Measurements from ENCODE around the gene PAK6.
A peak's percentile ranks its signal among the peaks of the same experiment; 100 is the strongest.

The PAK6 gene

GRCh38 chr15:40293905-40294895 is 55.3 kb downstream of the PAK6 start:
- DNase-seq (ENCODE audit: low spot score), result no peak

- DNase-seq (ENCODE audit: low spot score), result no peak
Observed at GRCh38 chr15:40295297-40295696, 56.4 kb downstream of the PAK6 start.

- no peak for DNase-seq (ENCODE audit: low spot score)
Observed at GRCh38 chr15:40295877-40296560, 57.2 kb downstream of the PAK6 start.

GRCh38 chr15:40296561-40297230 is 57.8 kb downstream of the PAK6 start:
- no peak for DNase-seq (ENCODE audit: low spot score)

GRCh38 chr15:40297356-40297755 is 58.5 kb downstream of the PAK6 start:
- DNase-seq (ENCODE audit: low spot score), result no peak

- no peak for DNase-seq (ENCODE audit: low spot score)
Observed at GRCh38 chr15:40298216-40298935, 59.5 kb downstream of the PAK6 start.

GRCh38 chr15:40300367-40300766 is 61.5 kb downstream of the PAK6 start:
- DNase-seq (ENCODE audit: low spot score), result no peak

GRCh38 chr15:40300771-40301170 is 61.9 kb downstream of the PAK6 start:
- no peak for DNase-seq (ENCODE audit: low spot score)

- DNase-seq (ENCODE audit: low spot score), result no peak
Observed at GRCh38 chr15:40301467-40302179, 62.8 kb downstream of the PAK6 start.

GRCh38 chr15:40302288-40302886 is 63.5 kb downstream of the PAK6 start:
- no peak for DNase-seq (ENCODE audit: low spot score)

- DNase-seq (ENCODE audit: low spot score), result no peak
Observed at GRCh38 chr15:40302981-40303380, 64.1 kb downstream of the PAK6 start.

GRCh38 chr15:40303576-40303975 is 64.7 kb downstream of the PAK6 start:
- DNase-seq (ENCODE audit: low spot score), result no peak

GRCh38 chr15:40305281-40305680 is 66.4 kb downstream of the PAK6 start:
- no peak for DNase-seq (ENCODE audit: low spot score)

- no peak for DNase-seq (ENCODE audit: low spot score)
Observed at GRCh38 chr15:40306371-40306770, 67.5 kb downstream of the PAK6 start.

- no peak for DNase-seq (ENCODE audit: low spot score)
Observed at GRCh38 chr15:40306908-40307307, 68.0 kb downstream of the PAK6 start.

- DNase-seq (ENCODE audit: low spot score), result no peak
Observed at GRCh38 chr15:40307421-40308211, 68.8 kb downstream of the PAK6 start, which contains the start of gene PLCB2. TSS of gene PLCB2 (minus strand) at chr15:40307935. CDS start at chr15:40307672, 263 bp downstream.

GRCh38 chr15:40309344-40309862 is 70.5 kb downstream of the PAK6 start:
- DNase-seq (ENCODE audit: low spot score), result no peak

- peak; percentile 68 for DNase-seq (ENCODE audit: low spot score)
Observed at GRCh38 chr15:40310001-40310959, 71.4 kb downstream of the PAK6 start.
